Left ventricle myocardium inferior (tissue), 1 donor: Measurements from ENCODE around the gene INPP4B. TPM values are rescaled to one million over a fixed set of nuclear protein-coding genes. Genes with fewer than 3 reads are reported as not detected.

ENCODE experiments used
- DNase-seq: peaks from one replicate; pipeline ENCODE4 v3.0.0-alpha.2; 2020
- H3K27ac ChIP-seq: fragments of 200-600 bp; replicated peaks from 2 replicates; pipeline ENCODE4 v1.8.0; 2021
- H3K27me3 ChIP-seq: fragments of 200-600 bp; 2 replicates; pipeline ENCODE4 v1.8.0; 2021; ENCODE audit warnings: low read depth
- H3K36me3 ChIP-seq: fragments of 200-600 bp; 2 replicates; pipeline ENCODE4 v1.8.0; 2021
- H3K4me1 ChIP-seq: fragments of 200-600 bp; 2 replicates; pipeline ENCODE4 v1.8.0; 2021
- H3K4me3 ChIP-seq: fragments of 200-600 bp; 2 replicates; pipeline ENCODE4 v1.8.0; 2021; ENCODE audit warnings: mild to moderate bottlenecking, moderate library complexity
- H3K9me3 ChIP-seq: fragments of 200-600 bp; replicated peaks from 2 replicates; pipeline ENCODE4 v1.8.0; 2021
- CTCF ChIP-seq: fragments of 200-600 bp; IDR thresholded peaks from 2 replicates; pipeline ENCODE4 v1.8.0; 2021; ENCODE audit warnings: antibody characterized with exemption, mild to moderate bottlenecking, borderline replicate concordance
- intact Hi-C: fragments of 100-400 bp; cut with micrococcal nuclease; formaldehyde crosslinking; loops from one replicate; pipeline ENCODE4 v1.11.0; 2022
- total RNA-seq: library from RNA; stranded (reverse); fragmentation: NEBNext Ultra II Directional; extraction: Animal tissue kit (Norgen Biotek cat#: 25700); gene quantifications from one replicate; pipeline ENCODE4 v1.2.1, GENCODE V29; 2021
- donor health status: DM: no; HTN: yes; CAD: no; lungs with severe emphysema.

The INPP4B gene
- total RNA-seq, 1 donor from 2014 or later = 61.1 TPM

- no peak overlapping the region for H3K27ac ChIP-seq
- no peaks in the 10 kb centered on the region for H3K9me3 ChIP-seq
- TF ChIP-seq CTCF = no peak
- intact Hi-C loops = no loop called here
- no peak for DNase-seq
- no peaks in the 10 kb centered on the region for H3K36me3 ChIP-seq
- no peaks in the 10 kb centered on the region for H3K4me1 ChIP-seq
- H3K27me3 ChIP-seq = no peaks in the 10 kb centered on the region
- H3K4me3 ChIP-seq = no peak overlapping the region
These were observed 12.3 kb upstream of the INPP4B start for GRCh38 chr4:142858446-142858845.

DNA sequence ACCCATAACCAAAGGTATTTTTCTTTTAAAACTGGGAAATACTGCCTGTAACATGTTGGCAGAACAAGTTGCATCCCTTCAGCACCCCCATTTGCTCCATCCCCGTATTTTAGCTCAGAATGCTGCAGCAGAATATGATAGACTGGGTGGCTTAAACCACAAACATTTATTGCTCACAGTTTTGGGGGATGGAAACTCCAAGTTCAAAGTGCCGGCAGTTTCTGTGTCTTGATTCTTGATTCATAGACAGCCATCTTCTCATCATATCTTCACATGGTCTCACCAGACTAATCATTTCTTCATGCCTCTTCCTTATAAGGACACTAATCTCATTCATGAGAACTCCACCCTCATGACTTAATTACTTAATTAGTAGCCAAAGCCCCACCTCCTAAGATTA is 10.5 kb upstream of the INPP4B start:
- H3K27ac ChIP-seq = no peak overlapping the region
- no peak overlapping the region for H3K4me3 ChIP-seq
- no peaks in the 10 kb centered on the region for H3K36me3 ChIP-seq
- no peak for TF ChIP-seq CTCF
- H3K27me3 ChIP-seq = no peaks in the 10 kb centered on the region
- no peak for DNase-seq
- H3K9me3 ChIP-seq = no peaks in the 10 kb centered on the region
- intact Hi-C loops = no loop called here
- H3K4me1 ChIP-seq = no peaks in the 10 kb centered on the region

DNA sequence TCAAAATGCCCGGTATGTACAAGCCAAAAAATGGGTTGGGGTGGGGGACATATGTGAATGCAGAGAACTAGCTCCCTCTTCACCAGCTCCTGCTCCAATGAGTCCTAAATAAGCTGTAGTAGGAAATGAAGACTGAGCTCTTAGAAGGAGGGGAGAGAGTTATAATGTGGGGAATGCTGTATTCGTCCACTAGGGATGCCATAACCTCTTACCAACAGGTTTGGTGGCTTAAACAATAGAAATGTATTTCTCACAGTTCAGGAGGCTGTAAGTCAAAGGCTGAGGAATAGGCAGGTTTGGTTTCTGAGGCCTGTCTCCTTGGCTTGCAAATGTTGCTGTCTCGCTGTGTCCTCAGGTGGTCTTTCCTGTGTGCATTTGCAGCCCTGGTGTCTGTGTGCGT is 4.4 kb upstream of the INPP4B start:
- Histone ChIP-seq H3K4me3 (no peak overlapping the region), H3K27me3 (peaks cover 31% of the 10 kb centered on the region), H3K27ac (no peak overlapping the region), H3K4me1 (peaks cover 20% of the 10 kb centered on the region), H3K9me3 (no peaks in the 10 kb centered on the region), H3K36me3 (no peaks in the 10 kb centered on the region)
- no peak for TF ChIP-seq CTCF
- intact Hi-C loops = no loop called here
- DNase-seq = no peak

DNA sequence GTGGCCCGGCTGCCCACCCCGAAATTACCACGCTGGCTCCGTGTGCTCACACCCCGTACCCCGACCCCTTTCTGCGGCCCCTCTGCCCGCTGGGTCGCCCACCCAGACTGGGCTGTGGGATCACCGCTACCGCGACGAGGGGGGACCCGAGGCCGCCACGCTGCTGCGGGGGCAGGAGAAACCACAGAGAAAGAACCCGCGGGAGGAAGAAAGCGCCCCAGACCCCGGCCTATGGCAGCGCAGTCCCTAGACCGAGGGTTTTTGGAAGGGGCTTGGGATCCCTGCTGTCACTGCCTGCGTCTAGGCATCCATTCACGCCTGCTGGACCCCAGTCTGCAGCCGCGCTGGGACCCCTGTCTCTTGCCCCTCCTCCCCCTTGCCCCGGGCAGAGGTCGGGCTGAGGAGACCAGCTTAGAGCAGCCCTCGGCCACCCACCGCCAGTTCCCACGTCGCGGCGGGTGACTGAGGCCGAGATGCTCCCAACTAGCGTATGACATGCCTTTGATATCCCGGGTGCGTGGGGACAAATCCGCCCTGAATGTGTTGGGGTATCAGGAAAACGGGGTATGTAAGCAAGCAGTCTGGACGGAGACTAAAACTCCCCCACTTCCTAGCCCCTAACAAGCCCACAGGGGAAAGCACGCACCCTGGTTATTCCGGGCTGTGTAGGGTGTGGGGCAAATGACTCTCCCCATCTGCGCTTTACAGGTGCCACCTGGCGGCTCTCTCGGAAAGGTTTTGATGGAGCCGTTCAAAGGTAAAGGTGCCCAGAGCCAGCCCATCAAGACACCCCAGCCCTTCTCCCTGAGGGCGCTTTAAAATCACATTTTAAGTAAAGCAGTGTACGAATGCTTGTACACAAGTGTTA is 862 bp upstream of the INPP4B start:
- Histone ChIP-seq H3K4me1 (peaks cover 39% of the 10 kb centered on the region), H3K27me3 (peaks cover 37% of the 10 kb centered on the region), H3K4me3 (peak overlapping the region; percentile 81), H3K9me3 (no peaks in the 10 kb centered on the region), H3K27ac (peak overlapping the region; percentile 91), H3K36me3 (no peaks in the 10 kb centered on the region)
- TF ChIP-seq CTCF = peak; percentile 53
- DNase-seq = peak; percentile 30
- intact Hi-C loops = loop anchor here (10.0 kb wide), 1 partner anchor 722 kb away; no protein-coding TSS in a partner anchor

DNA sequence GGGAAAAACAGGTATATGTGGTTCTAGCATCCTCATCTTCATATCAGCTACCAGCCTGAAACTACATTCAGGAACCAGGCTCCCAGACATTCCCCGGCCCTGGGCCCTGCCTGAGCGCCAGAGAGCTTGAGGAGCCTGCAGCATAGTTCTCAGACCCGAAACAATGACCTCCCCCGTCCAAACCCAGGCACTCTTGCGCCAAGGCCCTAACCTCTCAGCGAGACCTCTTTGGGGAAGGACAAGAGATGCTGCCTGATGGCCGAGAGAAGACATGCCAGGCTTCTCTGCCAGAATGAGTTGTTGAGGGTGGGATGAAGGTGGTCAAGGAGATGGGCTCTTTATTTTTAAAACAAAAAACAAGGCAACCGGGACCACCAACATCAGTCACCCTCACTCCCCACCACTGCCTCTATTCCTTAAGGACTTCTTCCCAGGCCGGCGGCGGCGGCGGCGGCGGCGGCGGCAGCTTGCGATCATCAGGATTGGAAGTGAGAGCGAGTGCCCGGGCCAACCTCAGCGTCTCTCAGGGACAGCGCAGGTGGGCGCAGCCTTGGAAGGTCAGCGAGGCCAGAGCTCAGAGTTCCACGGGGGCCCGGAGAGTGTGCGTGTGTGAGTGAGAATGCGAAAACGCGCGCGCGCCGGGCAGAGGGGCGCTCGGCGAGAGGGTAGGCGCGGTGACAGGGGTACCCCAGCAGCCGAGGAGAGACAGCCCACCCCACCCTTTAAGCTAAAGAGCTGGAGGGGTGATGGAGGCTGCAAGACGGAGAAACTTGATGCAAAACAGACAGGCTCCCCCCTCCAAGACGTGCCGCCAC is 601 bp downstream of the INPP4B start:
- H3K27me3 ChIP-seq = peaks cover 37% of the 10 kb centered on the region
- peak overlapping the region; percentile 81 for H3K4me3 ChIP-seq
- DNase-seq = peak; percentile 24
- H3K36me3 ChIP-seq = no peaks in the 10 kb centered on the region
- H3K4me1 ChIP-seq = peaks cover 39% of the 10 kb centered on the region
- TF ChIP-seq CTCF = no peak
- peak overlapping the region; percentile 91 for H3K27ac ChIP-seq
- no peaks in the 10 kb centered on the region for H3K9me3 ChIP-seq
- intact Hi-C loops = loop anchor here (10.0 kb wide), 1 partner anchor 721 kb away; no protein-coding TSS in a partner anchor
